ENCODE data around the gene FLVCR1.

Gene FLVCR1

GRCh38 chr1:212915245-212916091 is 57.4 kb downstream of the FLVCR1 start:
- H3K4me3 ChIP-seq (ENCODE audit: low read depth, low read length), result no peak overlapping the region

GRCh38 chr1:212916481-212917133 is 58.5 kb downstream of the FLVCR1 start:
- H3K4me3 ChIP-seq (ENCODE audit: low read depth, low read length), result no peak overlapping the region

GRCh38 chr1:212917134-212917485 is 59.0 kb downstream of the FLVCR1 start:
- H3K4me3 ChIP-seq (ENCODE audit: low read depth, low read length), result no peak overlapping the region

- H3K4me3 ChIP-seq (ENCODE audit: low read depth, low read length), result no peak overlapping the region
These were observed 59.8 kb downstream of the FLVCR1 start for GRCh38 chr1:212917858-212918257.

GRCh38 chr1:212918824-212919223 is 60.7 kb downstream of the FLVCR1 start:
- H3K4me3 ChIP-seq (ENCODE audit: low read depth, low read length), result no peak overlapping the region

GRCh38 chr1:212920246-212920645 is 62.2 kb downstream of the FLVCR1 start:
- H3K4me3 ChIP-seq (ENCODE audit: low read depth, low read length), result no peak overlapping the region

- H3K4me3 ChIP-seq (ENCODE audit: low read depth, low read length), result no peak overlapping the region
These were observed 62.8 kb downstream of the FLVCR1 start for GRCh38 chr1:212920896-212921295.

- H3K4me3 ChIP-seq (ENCODE audit: low read depth, low read length), result no peak overlapping the region
These were observed 63.9 kb downstream of the FLVCR1 start for GRCh38 chr1:212922016-212922415.

- H3K4me3 ChIP-seq (ENCODE audit: low read depth, low read length), result no peak overlapping the region
These were observed 68.3 kb downstream of the FLVCR1 start for GRCh38 chr1:212926372-212926771.

- no peak overlapping the region for H3K4me3 ChIP-seq (ENCODE audit: low read depth, low read length)
These were observed 70.5 kb downstream of the FLVCR1 start for GRCh38 chr1:212928323-212929291.

GRCh38 chr1:212930986-212931678 is 73.1 kb downstream of the FLVCR1 start:
- no peak overlapping the region for H3K4me3 ChIP-seq (ENCODE audit: low read depth, low read length)

GRCh38 chr1:212933815-212934471 is 75.9 kb downstream of the FLVCR1 start:
- H3K4me3 ChIP-seq (ENCODE audit: low read depth, low read length), result no peak overlapping the region

GRCh38 chr1:212935387-212935981 is 77.4 kb downstream of the FLVCR1 start:
- no peak overlapping the region for H3K4me3 ChIP-seq (ENCODE audit: low read depth, low read length)

- no peak overlapping the region for H3K4me3 ChIP-seq (ENCODE audit: low read depth, low read length)
These were observed 79.0 kb downstream of the FLVCR1 start for GRCh38 chr1:212937034-212937433.

GRCh38 chr1:212938846-212939245 is 80.8 kb downstream of the FLVCR1 start:
- no peak overlapping the region for H3K4me3 ChIP-seq (ENCODE audit: low read depth, low read length)

GRCh38 chr1:212941452-212941851 is 83.4 kb downstream of the FLVCR1 start:
- H3K4me3 ChIP-seq (ENCODE audit: low read depth, low read length), result no peak overlapping the region

GRCh38 chr1:212942679-212943392 is 84.8 kb downstream of the FLVCR1 start:
- no peak overlapping the region for H3K4me3 ChIP-seq (ENCODE audit: low read depth, low read length)

- H3K4me3 ChIP-seq (ENCODE audit: low read depth, low read length), result no peak overlapping the region
These were observed 85.3 kb downstream of the FLVCR1 start for GRCh38 chr1:212943393-212943710.

GRCh38 chr1:212944229-212944901 is 86.3 kb downstream of the FLVCR1 start:
- no peak overlapping the region for H3K4me3 ChIP-seq (ENCODE audit: low read depth, low read length)
